SK-N-SH (cell line): ENCODE results near the gene ZNF770. TPM values are rescaled to one million over a fixed set of nuclear protein-coding genes. Genes with fewer than 3 reads are reported as not detected.

Experiments
- CTCF ChIA-PET: fragments of 300-600, 350-600 bp; formaldehyde crosslinking; extraction: SDS; loops from one replicate; lab custom pipeline; 2021; lab: Yijun Ruan, JAX
- POLR2A ChIA-PET: fragments of 350-600 bp; sonication (Branson Sonifier 250); formaldehyde crosslinking; extraction: SDS; loops from one replicate; lab custom pipeline; 2020; ENCODE audit warnings: antibody characterized with exemption, inconsistent platforms; lab: Yijun Ruan, JAX
- DNase-seq: peaks from one replicate; pipeline ENCODE4 v3.0.0; 2012
- H2AFZ ChIP-seq: fragments of 200-600 bp; sonication (generic); 2 replicates; pipeline ENCODE4 v1.8.1; 2016; ENCODE audit warnings: antibody characterized with exemption, mild to moderate bottlenecking, low read depth
- H3F3A ChIP-seq: fragments of 200-600 bp; sonication (generic); replicated peaks from 2 replicates; pipeline ENCODE3; 2016; ENCODE audit warnings: antibody characterized with exemption, mild to moderate bottlenecking; ENCODE audit not compliant: insufficient read depth
- H3K27ac ChIP-seq, 2 experiments: fragments of 200-500 bp in 1 of 2; fragments of 200-600 bp in 1 of 2; sonication (Bioruptor generic) in 1 of 2; sonication (generic), shearing (Covaris generic) in 1 of 2; 2 replicates each; pipeline versions ENCODE4 v1.5.1 to v1.6.1; 2014 to 2016; ENCODE audit warnings: low read depth in 2 of 2, inconsistent platforms in 1 of 2, low read length in 1 of 2, mild to moderate bottlenecking in 1 of 2, mixed read lengths in 1 of 2
- H3K27me3 ChIP-seq: fragments of 200-600 bp; sonication (generic), shearing (Covaris generic); 2 replicates; pipeline ENCODE4 v1.6.1; 2016; ENCODE audit warnings: mixed run types; ENCODE audit not compliant: insufficient read depth
- H3K36me3 ChIP-seq, 2 experiments: fragments of 200-500 bp in 1 of 2; fragments of 200-600 bp in 1 of 2; sonication (Bioruptor generic) in 1 of 2; sonication (generic) in 1 of 2; replicated peaks in 1 of 2; 2 replicates each; pipeline versions ENCODE3 to v1.5.1; 2014 to 2016; ENCODE audit warnings: low read length in 1 of 2, mild to moderate bottlenecking in 1 of 2; ENCODE audit not compliant: insufficient read depth in 2 of 2, control insufficient read depth in 1 of 2
- H3K4me1 ChIP-seq, 2 experiments: fragments of 200-500 bp in 1 of 2; fragments of 200-600 bp in 1 of 2; sonication (Bioruptor generic) in 1 of 2; sonication (generic), shearing (Covaris generic) in 1 of 2; 2 replicates each; pipeline versions ENCODE4 v1.5.1 to v1.6.1; 2014 to 2016; ENCODE audit warnings: low read depth in 1 of 2, low read length in 1 of 2, mixed run types in 1 of 2; ENCODE audit not compliant: insufficient read depth in 2 of 2, control insufficient read depth in 1 of 2
- H3K4me2 ChIP-seq: fragments of 200-600 bp; sonication (generic), shearing (Covaris generic); 2 replicates; pipeline ENCODE4 v1.6.1; 2017; ENCODE audit warnings: mixed run types
- H3K4me3 ChIP-seq, 2 experiments: fragments of 200-500 bp in 1 of 2; fragments of 200-600 bp in 1 of 2; sonication (Bioruptor generic) in 1 of 2; sonication (generic), shearing (Covaris generic) in 1 of 2; 2 replicates each; pipeline versions ENCODE4 v1.5.1 to v1.8.1; 2014 to 2016; ENCODE audit warnings: low read depth in 2 of 2, inconsistent platforms in 1 of 2, low read length in 1 of 2, mild to moderate bottlenecking in 1 of 2, mixed read lengths in 1 of 2, moderate library complexity in 1 of 2
- H3K79me2 ChIP-seq: fragments of 200-600 bp; sonication (generic); 2 replicates; pipeline ENCODE4 v1.8.1; 2017; ENCODE audit warnings: mild to moderate bottlenecking; ENCODE audit not compliant: insufficient read depth
- H3K9ac ChIP-seq: fragments of 200-600 bp; sonication (generic); 2 replicates; pipeline ENCODE4 v1.6.1; 2017; ENCODE audit warnings: mixed run types
- H3K9me2 ChIP-seq: fragments of 200-600 bp; sonication (generic); 2 replicates; pipeline ENCODE4 v1.6.1; 2017; ENCODE audit warnings: mixed run types
- H3K9me3 ChIP-seq: fragments of 200-600 bp; sonication (generic); 2 replicates; pipeline ENCODE4 v1.6.1; 2017; ENCODE audit warnings: mixed run types, mild to moderate bottlenecking, moderate library complexity
- H4K20me1 ChIP-seq: fragments of 200-600 bp; sonication (generic); 2 replicates; pipeline ENCODE4 v1.6.1; 2017; ENCODE audit warnings: mild to moderate bottlenecking, mixed run types; ENCODE audit not compliant: insufficient read depth
- CHD2 ChIP-seq: fragments of 150-350 bp; IDR thresholded peaks from 2 replicates; pipeline ENCODE4 v1.6.1; 2018; ENCODE audit warnings: low read length; ENCODE audit not compliant: partially characterized antibody
- CTCF ChIP-seq: fragments of 200-600 bp; sonication (generic); IDR thresholded peaks from 2 replicates; pipeline ENCODE4 v1.6.1; 2017; ENCODE audit warnings: antibody characterized with exemption, mild to moderate bottlenecking, moderate library complexity
- ELF1 ChIP-seq: IDR thresholded peaks from 2 replicates; pipeline ENCODE4 v1.4.0; 2012
- EP300 ChIP-seq, 2 experiments: IDR thresholded peaks; 2 replicates each; pipeline versions ENCODE4 v1.4.0 to v1.6.1; 2012; ENCODE audit warnings: borderline replicate concordance in 1 of 2, low read depth in 1 of 2, low read length in 1 of 2
- FOXJ3 ChIP-seq: sonication (generic); formaldehyde crosslinking; IDR thresholded peaks from 2 replicates; pipeline ENCODE4 v1.5.1; 2020; ENCODE audit warnings: mild to moderate bottlenecking, missing genetic modification reagents
- RAD21 ChIP-seq: IDR thresholded peaks from 2 replicates; pipeline ENCODE4 v1.6.1; 2012; ENCODE audit warnings: mild to moderate bottlenecking, low read length
- REST ChIP-seq: IDR thresholded peaks from 2 replicates; pipeline ENCODE4 v1.6.1; 2012; ENCODE audit warnings: mild to moderate bottlenecking, low read depth, low read length, moderate library complexity
- SMC3 ChIP-seq: IDR thresholded peaks from 2 replicates; pipeline ENCODE4 v1.6.1; 2012; ENCODE audit warnings: low read depth, low read length, improper control_type of control experiment
- TEAD4 ChIP-seq: IDR thresholded peaks from 2 replicates; pipeline ENCODE4 v1.4.0; 2012; ENCODE audit warnings: mild to moderate bottlenecking, borderline replicate concordance; ENCODE audit not compliant: insufficient read depth
- WGBS: methylation state at CpG from one replicate; pipeline ENCODE4 v1.1.6; 2017; ENCODE audit warnings: low lambda C conversion rate; 5-methylcytosine and 5-hydroxymethylcytosine counted together
- polyA plus RNA-seq, 3 experiments: library from polyadenylated mRNA; depleted of rRNA; stranded (reverse); fragments of >200 nt; gene quantifications; 2 replicates each; pipeline ENCODE4 v1.2.3, GENCODE V29; 2012
- TF ChIP-seq, protein P1 (sequence below): IDR thresholded peaks from 2 replicates; pipeline ENCODE4 v1.4.0; 2012; ENCODE audit warnings: low read depth, borderline replicate concordance
- TF ChIP-seq, protein P2 (sequence below): fragments of 150-350 bp; IDR thresholded peaks from 2 replicates; pipeline ENCODE4 v1.6.1; 2016; ENCODE audit warnings: mild to moderate bottlenecking, low read depth, low read length

Gene ZNF770
- polyA plus RNA-seq, 1 of the 3 experiments (the other 2 are of a cell fraction), result 3.8 TPM

DNA sequence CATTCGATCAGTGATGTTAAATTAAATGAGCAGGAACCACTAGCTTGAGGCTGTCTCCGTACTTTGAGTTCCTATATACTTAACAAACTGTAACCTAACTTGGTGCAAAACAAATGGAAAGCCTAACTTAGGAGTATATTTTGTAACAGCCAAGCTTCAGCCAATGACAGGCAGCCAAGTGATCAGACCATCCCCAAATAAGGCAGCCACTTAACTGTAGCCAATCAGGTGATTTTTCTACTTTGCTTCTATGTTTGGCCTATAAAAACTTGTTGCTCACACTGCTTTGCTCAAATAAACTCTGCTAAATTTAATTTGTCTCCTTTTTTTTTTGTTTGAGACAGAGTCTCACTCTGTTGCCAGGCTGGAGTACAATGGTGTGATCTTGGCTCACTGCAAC is 19.3 kb upstream of the ZNF770 start:
- no peaks in the 10 kb centered on the region for H3K27me3 ChIP-seq
- CTCF ChIA-PET, result no interaction called here
- H3K4me2 ChIP-seq, result no peak overlapping the region
- H3K36me3 ChIP-seq, result no peaks in the 10 kb centered on the region
- H2AFZ ChIP-seq, result no peak overlapping the region
- no peaks in the 10 kb centered on the region for H3K79me2 ChIP-seq
- no peaks in the 10 kb centered on the region for H3K9me3 ChIP-seq
- no peak overlapping the region for H3K27ac ChIP-seq
- no peaks in the 10 kb centered on the region for H3K9me2 ChIP-seq
- no peaks in the 10 kb centered on the region for H4K20me1 ChIP-seq
- no peak for DNase-seq
- H3F3A ChIP-seq, result no peaks in the 10 kb centered on the region
- 71% methylated on average over 2 of the region's 2 CpGs for WGBS
- TF ChIP-seq ELF1, result no peak
- no peak overlapping the region for H3K9ac ChIP-seq
- H3K4me1 ChIP-seq, result no peaks in the 10 kb centered on the region
- POLR2A ChIA-PET, result no interaction called here
- no peak overlapping the region for H3K4me3 ChIP-seq

DNA sequence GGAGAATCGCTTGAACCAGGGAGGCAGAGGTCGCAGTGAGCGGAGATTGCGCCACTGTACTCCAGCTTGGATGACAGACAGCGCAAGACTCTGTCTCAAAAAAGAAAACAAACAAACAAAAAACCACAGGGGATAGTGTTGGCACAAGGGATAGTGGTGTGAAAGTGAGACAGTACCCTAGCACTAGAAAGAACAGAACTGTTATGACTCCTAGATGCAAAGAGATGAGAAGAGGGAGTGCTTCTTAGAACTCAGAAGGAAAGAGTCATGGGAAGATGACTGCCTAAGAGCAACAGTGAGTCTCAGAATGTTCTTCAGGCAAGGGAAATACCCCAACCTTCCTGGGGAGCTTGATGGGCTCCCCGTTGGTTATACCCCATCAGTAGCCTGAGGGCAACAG is 17.8 kb upstream of the ZNF770 start:
- no peaks in the 10 kb centered on the region for H3F3A ChIP-seq

More for the DNA sequence above, 17.8 kb upstream of the ZNF770 start:
- TF ChIP-seq FOXJ3 (CRISPR knock-in tag), result no peak
- no peak for TF ChIP-seq CHD2
- TF ChIP-seq RAD21, result no peak
- TF ChIP-seq TEAD4, result no peak
- TF ChIP-seq SMC3, result no peak
- TF ChIP-seq, protein P1, sequence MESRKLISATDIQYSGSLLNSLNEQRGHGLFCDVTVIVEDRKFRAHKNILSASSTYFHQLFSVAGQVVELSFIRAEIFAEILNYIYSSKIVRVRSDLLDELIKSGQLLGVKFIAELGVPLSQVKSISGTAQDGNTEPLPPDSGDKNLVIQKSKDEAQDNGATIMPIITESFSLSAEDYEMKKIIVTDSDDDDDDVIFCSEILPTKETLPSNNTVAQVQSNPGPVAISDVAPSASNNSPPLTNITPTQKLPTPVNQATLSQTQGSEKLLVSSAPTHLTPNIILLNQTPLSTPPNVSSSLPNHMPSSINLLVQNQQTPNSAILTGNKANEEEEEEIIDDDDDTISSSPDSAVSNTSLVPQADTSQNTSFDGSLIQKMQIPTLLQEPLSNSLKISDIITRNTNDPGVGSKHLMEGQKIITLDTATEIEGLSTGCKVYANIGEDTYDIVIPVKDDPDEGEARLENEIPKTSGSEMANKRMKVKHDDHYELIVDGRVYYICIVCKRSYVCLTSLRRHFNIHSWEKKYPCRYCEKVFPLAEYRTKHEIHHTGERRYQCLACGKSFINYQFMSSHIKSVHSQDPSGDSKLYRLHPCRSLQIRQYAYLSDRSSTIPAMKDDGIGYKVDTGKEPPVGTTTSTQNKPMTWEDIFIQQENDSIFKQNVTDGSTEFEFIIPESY, result no peak
- TF ChIP-seq REST, result no peak
- TF ChIP-seq, protein P2, sequence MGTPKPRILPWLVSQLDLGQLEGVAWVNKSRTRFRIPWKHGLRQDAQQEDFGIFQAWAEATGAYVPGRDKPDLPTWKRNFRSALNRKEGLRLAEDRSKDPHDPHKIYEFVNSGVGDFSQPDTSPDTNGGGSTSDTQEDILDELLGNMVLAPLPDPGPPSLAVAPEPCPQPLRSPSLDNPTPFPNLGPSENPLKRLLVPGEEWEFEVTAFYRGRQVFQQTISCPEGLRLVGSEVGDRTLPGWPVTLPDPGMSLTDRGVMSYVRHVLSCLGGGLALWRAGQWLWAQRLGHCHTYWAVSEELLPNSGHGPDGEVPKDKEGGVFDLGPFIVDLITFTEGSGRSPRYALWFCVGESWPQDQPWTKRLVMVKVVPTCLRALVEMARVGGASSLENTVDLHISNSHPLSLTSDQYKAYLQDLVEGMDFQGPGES, result no peak
- TF ChIP-seq EP300 (IDR thresholded peaks at IDR 0.05; ENCODE audit: borderline replicate concordance in 1 of 2, low read depth in 1 of 2, low read length in 1 of 2), result no peak
- no peak for TF ChIP-seq CTCF
- TF ChIP-seq, all 33 proteins: peak for 0
- H3K9me3 ChIP-seq, result no peaks in the 10 kb centered on the region
- no peaks in the 10 kb centered on the region for H3K27me3 ChIP-seq
- WGBS, result 75% methylated on average over 6 of the region's 6 CpGs
- H3K9me2 ChIP-seq, result no peaks in the 10 kb centered on the region
- no peak overlapping the region for H3K4me2 ChIP-seq
- H3K36me3 ChIP-seq, result no peaks in the 10 kb centered on the region
- no peak overlapping the region for H2AFZ ChIP-seq
- ChIA-PET POLR2A (no interaction called here), CTCF (no interaction called here)
- H3K79me2 ChIP-seq, result no peaks in the 10 kb centered on the region
- no peaks in the 10 kb centered on the region for H3K4me1 ChIP-seq
- H3K9ac ChIP-seq, result no peak overlapping the region
- no peak overlapping the region for H3K4me3 ChIP-seq
- no peak for DNase-seq
- no peaks in the 10 kb centered on the region for H4K20me1 ChIP-seq
- H3K27ac ChIP-seq, result no peak overlapping the region
